KMS-11 (cell line): ENCODE measurements around the gene SPRR2F.

ENCODE experiments used
- H2AFZ ChIP-seq: fragments of 200-600 bp; sonication (generic); 2 replicates; pipeline ENCODE4 v1.6.1; 2016; ENCODE audit warnings: antibody characterized with exemption, mixed run types, low read depth
- H3K27ac ChIP-seq: fragments of 200-600 bp; sonication (generic); 2 replicates; pipeline ENCODE4 v1.6.1; 2016; ENCODE audit warnings: mild to moderate bottlenecking, mixed run types
- H3K27me3 ChIP-seq: fragments of 200-600 bp; sonication (generic); 2 replicates; pipeline ENCODE4 v1.6.1; 2017; ENCODE audit warnings: mild to moderate bottlenecking, low read depth, mixed run types, moderate library complexity; ENCODE audit not compliant: insufficient read depth
- H3K36me3 ChIP-seq: fragments of 200-600 bp; sonication (generic); 2 replicates; pipeline ENCODE4 v1.6.1; 2017; ENCODE audit warnings: mild to moderate bottlenecking, mixed run types; ENCODE audit not compliant: insufficient read depth
- H3K4me1 ChIP-seq: fragments of 200-600 bp; sonication (generic); 2 replicates; pipeline ENCODE4 v1.6.1; 2016; ENCODE audit warnings: mild to moderate bottlenecking, low read depth, mixed run types; ENCODE audit not compliant: poor library complexity, severe bottlenecking
- H3K4me2 ChIP-seq: fragments of 200-600 bp; sonication (generic); 2 replicates; pipeline ENCODE4 v1.7.0; 2016; ENCODE audit warnings: mild to moderate bottlenecking, mixed run types
- H3K4me3 ChIP-seq: fragments of 200-600 bp; sonication (generic); IDR thresholded peaks from 2 replicates; pipeline ENCODE4 v1.6.1; 2017; ENCODE audit warnings: low read depth, low read length, mixed read lengths; ENCODE audit not compliant: insufficient read depth
- H3K79me2 ChIP-seq: fragments of 200-600 bp; sonication (generic); 2 replicates; pipeline ENCODE4 v1.6.1; 2016; ENCODE audit warnings: low read depth, mixed run types; ENCODE audit not compliant: insufficient read depth
- H3K9ac ChIP-seq: fragments of 200-600 bp; sonication (generic); 2 replicates; pipeline ENCODE4 v1.6.1; 2016; ENCODE audit warnings: mild to moderate bottlenecking, mixed run types
- H4K20me1 ChIP-seq: fragments of 200-600 bp; sonication (generic); 2 replicates; pipeline ENCODE4 v1.6.1; 2016; ENCODE audit warnings: mild to moderate bottlenecking, mixed run types; ENCODE audit not compliant: insufficient read depth
- TF ChIP-seq, protein P1 (sequence below): fragments of 200-600 bp; sonication (generic); conservative IDR thresholded peaks from 2 replicates; pipeline ENCODE4 v1.6.1; 2017; ENCODE audit warnings: low read depth, mild to moderate bottlenecking, antibody characterized with exemption, low read length, moderate library complexity, mixed read lengths

The SPRR2F gene

DNA sequence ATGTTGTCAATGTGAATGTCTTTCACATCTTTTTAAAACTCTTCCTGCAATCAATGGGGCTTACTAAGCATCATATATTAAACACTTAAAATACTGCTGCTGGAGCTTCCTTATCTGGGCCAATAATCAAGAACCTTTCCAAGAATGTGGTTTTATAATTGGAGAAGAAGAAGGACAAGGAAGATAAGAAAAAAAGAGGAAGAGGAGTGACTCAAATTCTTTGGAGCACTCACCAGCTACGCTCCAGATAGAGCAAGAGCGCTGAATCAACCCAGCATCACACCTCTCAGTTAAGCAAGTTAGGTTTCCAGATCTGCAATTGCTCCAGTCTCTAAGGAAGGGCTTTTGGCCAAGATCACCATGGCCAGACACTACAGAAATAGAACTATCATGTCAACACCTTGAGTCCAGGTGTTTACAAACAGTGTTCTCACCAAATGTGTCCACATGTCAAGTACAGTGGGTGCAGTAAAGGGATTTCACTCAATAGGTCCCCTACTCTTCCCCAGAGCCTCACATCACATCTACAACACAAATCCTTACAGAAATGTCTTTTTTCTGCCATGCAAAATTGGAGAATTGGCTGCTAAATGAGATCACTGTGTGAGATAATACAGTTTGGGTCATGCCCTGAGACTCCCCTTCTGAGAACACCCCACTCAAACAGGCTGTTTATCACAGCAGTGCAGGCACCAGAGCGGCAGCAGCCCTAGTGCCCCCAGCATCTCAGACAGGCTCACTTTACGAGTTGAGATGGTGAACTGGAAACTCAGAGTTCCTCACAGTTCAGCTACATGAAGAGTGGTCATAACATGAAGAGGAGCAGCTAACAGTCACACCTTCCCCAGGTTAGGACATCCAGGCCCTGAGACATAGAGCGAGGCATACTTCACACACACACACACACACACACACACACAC lies 40.2 kb downstream of the SPRR2F start:
- Histone ChIP-seq H4K20me1 (no peaks in the 10 kb centered on the region), H3K4me1 (no peaks in the 10 kb centered on the region), H3K79me2 (no peaks in the 10 kb centered on the region), H3K4me3 (no peak overlapping the region), H3K27me3 (no peaks in the 10 kb centered on the region), H2AFZ (no peak overlapping the region), H3K4me2 (no peak overlapping the region), H3K36me3 (no peaks in the 10 kb centered on the region), H3K27ac (no peak overlapping the region), H3K9ac (no peak overlapping the region)
- TF ChIP-seq, protein P1, sequence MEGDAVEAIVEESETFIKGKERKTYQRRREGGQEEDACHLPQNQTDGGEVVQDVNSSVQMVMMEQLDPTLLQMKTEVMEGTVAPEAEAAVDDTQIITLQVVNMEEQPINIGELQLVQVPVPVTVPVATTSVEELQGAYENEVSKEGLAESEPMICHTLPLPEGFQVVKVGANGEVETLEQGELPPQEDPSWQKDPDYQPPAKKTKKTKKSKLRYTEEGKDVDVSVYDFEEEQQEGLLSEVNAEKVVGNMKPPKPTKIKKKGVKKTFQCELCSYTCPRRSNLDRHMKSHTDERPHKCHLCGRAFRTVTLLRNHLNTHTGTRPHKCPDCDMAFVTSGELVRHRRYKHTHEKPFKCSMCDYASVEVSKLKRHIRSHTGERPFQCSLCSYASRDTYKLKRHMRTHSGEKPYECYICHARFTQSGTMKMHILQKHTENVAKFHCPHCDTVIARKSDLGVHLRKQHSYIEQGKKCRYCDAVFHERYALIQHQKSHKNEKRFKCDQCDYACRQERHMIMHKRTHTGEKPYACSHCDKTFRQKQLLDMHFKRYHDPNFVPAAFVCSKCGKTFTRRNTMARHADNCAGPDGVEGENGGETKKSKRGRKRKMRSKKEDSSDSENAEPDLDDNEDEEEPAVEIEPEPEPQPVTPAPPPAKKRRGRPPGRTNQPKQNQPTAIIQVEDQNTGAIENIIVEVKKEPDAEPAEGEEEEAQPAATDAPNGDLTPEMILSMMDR, result no peak

DNA sequence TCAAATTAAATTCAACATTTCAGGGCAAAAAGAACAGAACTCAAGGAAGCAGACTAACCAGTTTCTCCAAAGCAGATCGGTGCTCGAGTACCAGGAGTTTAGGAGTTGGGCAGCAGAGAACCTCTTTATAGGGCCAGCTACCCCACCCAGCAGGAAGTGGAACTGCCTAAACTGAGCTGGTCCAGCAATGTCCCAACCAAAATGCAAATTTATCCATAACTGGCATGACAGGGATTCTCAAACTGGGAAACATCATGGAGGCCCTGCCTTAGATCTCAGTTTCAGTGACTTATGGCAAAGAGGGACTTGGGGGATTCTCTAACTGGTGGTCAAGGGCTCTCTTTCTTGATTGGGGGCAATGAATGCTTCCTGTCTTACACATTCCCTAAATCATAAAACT lies 41.8 kb downstream of the SPRR2F start, which contains the start of gene SPRR2B:
Gene SPRR2B, minus strand, starts transcription at position 101 of the 400 bp plus-strand sequence. CDS start 772 bp downstream, outside the sequence.
- TF ChIP-seq, protein P1, result no peak
- no peak within 1 kb of the TSS for H3K4me2 ChIP-seq
- no peak within 1 kb of the TSS for H3K4me3 ChIP-seq
- H3K27ac ChIP-seq, result no peak within 1 kb of the TSS
- no peaks in the 10 kb centered on the region for H4K20me1 ChIP-seq
- H3K9ac ChIP-seq, result no peak within 1 kb of the TSS
- H3K36me3 ChIP-seq, result no peaks in the 10 kb centered on the region
- H3K4me1 ChIP-seq, result no peaks in the 10 kb centered on the region
- no peaks in the 10 kb centered on the region for H3K79me2 ChIP-seq
- no peak within 1 kb of the TSS for H2AFZ ChIP-seq
- H3K27me3 ChIP-seq, result no peaks in the 10 kb centered on the region

DNA sequence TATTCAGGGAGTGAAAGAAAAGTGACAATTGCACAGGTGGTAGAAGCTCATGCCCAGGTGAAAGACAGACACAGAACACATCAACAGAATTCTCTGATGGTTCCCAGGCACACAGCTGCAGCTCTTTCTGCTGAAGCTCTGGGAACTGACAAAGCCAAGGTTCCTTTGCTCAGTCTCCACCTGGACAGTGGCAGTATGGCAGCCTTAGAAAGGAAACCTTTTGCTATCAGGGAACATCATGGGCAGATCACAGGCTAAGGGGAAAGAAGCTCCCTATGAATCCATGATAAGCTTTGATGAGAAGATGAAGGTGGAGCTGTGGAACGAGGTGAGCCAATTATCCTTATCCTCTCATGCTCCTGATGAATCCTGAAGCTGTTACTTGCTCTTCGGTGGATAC lies 43.1 kb downstream of the SPRR2F start:
- Histone ChIP-seq H3K27ac (no peak overlapping the region), H3K79me2 (no peaks in the 10 kb centered on the region), H3K4me1 (no peaks in the 10 kb centered on the region), H4K20me1 (no peaks in the 10 kb centered on the region), H3K9ac (no peak overlapping the region), H3K36me3 (no peaks in the 10 kb centered on the region), H3K4me2 (no peak overlapping the region), H3K27me3 (no peaks in the 10 kb centered on the region), H2AFZ (no peak overlapping the region), H3K4me3 (no peak overlapping the region)
- TF ChIP-seq, protein P1, result no peak
